ENCODE data around the gene MX2. TPM values are rescaled to one million over a fixed set of nuclear protein-coding genes. Genes with fewer than 3 reads are reported as not detected.

The MX2 gene
- total and polyA plus RNA-seq, 2 donors (not counting 1 experiment from before 2014, with no cell fraction given), result 2.0 to 3.6 TPM

DNA sequence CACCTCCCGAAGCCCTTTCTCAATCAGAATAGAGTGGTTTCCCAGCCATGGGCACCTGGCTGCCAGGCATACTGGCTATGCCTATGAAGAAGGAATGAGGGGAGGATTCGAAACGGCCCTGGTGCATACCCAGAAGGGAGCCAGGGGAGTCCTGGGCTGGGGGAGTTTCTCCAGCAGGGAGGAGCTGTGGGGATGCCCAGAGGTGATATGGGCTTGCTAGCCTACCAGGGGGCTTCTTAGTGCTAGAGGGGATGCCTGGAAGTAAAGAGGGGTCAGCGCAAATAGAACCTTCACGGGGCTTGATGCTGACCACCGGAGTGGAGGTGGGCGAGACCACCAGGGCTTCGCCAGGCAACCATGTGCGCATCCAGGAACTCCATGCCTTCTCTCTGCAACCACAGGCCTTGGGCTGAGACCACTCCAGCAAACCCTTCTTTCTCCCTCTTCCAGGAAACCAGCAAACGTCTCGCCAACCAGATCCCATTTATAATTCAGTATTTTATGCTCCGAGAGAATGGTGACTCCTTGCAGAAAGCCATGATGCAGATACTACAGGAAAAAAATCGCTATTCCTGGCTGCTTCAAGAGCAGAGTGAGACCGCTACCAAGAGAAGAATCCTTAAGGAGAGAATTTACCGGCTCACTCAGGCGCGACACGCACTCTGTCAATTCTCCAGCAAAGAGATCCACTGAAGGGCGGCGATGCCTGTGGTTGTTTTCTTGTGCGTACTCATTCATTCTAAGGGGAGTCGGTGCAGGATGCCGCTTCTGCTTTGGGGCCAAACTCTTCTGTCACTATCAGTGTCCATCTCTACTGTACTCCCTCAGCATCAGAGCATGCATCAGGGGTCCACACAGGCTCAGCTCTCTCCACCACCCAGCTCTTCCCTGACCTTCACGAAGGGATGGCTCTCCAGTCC is 46.0 kb downstream of the MX2 start:
- H2AFZ ChIP-seq (ENCODE audit: low read length), result no peak overlapping the region
- no peaks in the 10 kb centered on the region for H4K20me1 ChIP-seq (ENCODE audit: control insufficient read depth, extremely low read depth, insufficient read depth, low read length)
- TF ChIP-seq, protein P1, sequence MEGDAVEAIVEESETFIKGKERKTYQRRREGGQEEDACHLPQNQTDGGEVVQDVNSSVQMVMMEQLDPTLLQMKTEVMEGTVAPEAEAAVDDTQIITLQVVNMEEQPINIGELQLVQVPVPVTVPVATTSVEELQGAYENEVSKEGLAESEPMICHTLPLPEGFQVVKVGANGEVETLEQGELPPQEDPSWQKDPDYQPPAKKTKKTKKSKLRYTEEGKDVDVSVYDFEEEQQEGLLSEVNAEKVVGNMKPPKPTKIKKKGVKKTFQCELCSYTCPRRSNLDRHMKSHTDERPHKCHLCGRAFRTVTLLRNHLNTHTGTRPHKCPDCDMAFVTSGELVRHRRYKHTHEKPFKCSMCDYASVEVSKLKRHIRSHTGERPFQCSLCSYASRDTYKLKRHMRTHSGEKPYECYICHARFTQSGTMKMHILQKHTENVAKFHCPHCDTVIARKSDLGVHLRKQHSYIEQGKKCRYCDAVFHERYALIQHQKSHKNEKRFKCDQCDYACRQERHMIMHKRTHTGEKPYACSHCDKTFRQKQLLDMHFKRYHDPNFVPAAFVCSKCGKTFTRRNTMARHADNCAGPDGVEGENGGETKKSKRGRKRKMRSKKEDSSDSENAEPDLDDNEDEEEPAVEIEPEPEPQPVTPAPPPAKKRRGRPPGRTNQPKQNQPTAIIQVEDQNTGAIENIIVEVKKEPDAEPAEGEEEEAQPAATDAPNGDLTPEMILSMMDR (conservative IDR thresholded peaks at IDR 0.05 in 1 of 2, IDR thresholded peaks at IDR 0.05 in 1 of 2; ENCODE audit: low read depth in 1 of 2, low read length in 2 of 2), result no peak
- no peak for TF ChIP-seq EZH2 (IDR thresholded peaks at IDR 0.05; ENCODE audit: low read length, missing control alignments)
- no peaks in the 10 kb centered on the region for H3K9me3 ChIP-seq (ENCODE audit: control insufficient read depth, insufficient read depth, low read depth, low read length)
- H3K4me2 ChIP-seq (ENCODE audit: extremely low read depth, insufficient read depth, low read length), result no peak overlapping the region
- no peaks in the 10 kb centered on the region for H3K27me3 ChIP-seq (ENCODE audit: control insufficient read depth, insufficient read depth, low read length)
- H3K4me1 ChIP-seq (ENCODE audit: control insufficient read depth, extremely low read depth, insufficient read depth, low read length), result no peaks in the 10 kb centered on the region
- no peaks in the 10 kb centered on the region for H3K36me3 ChIP-seq (ENCODE audit: control insufficient read depth, insufficient read depth, low read length)
- H3K79me2 ChIP-seq (ENCODE audit: control insufficient read depth, insufficient read depth, low read length), result no peaks in the 10 kb centered on the region
- DNase-seq (ENCODE audit: low read depth in 2 of 2), result no peak
- no peak overlapping the region for H3K4me3 ChIP-seq (replicated peaks in 1 of 4; ENCODE audit: control extremely low read depth in 1 of 4, insufficient read depth in 1 of 4, low read depth in 3 of 4, low read length in 4 of 4)
- H3K27ac ChIP-seq (ENCODE audit: insufficient read depth, low read length), result no peak overlapping the region
- no peak overlapping the region for H3K9ac ChIP-seq (ENCODE audit: insufficient read depth, low read length)

- H3K9me3 ChIP-seq (ENCODE audit: control insufficient read depth, insufficient read depth, low read depth, low read length), result no peaks in the 10 kb centered on the region
- H3K9ac ChIP-seq (ENCODE audit: insufficient read depth, low read length), result no peak overlapping the region
- no peak overlapping the region for H2AFZ ChIP-seq (ENCODE audit: low read length)
- H3K4me3 ChIP-seq (replicated peaks in 1 of 4; ENCODE audit: control extremely low read depth in 1 of 4, insufficient read depth in 1 of 4, low read depth in 3 of 4, low read length in 4 of 4), result no peak overlapping the region
- H3K27me3 ChIP-seq (ENCODE audit: control insufficient read depth, insufficient read depth, low read length), result no peaks in the 10 kb centered on the region
- no peaks in the 10 kb centered on the region for H3K4me1 ChIP-seq (ENCODE audit: control insufficient read depth, extremely low read depth, insufficient read depth, low read length)
- TF ChIP-seq, protein P1 (conservative IDR thresholded peaks at IDR 0.05 in 1 of 2, IDR thresholded peaks at IDR 0.05 in 1 of 2; ENCODE audit: low read depth in 1 of 2, low read length in 2 of 2), result no peak
- TF ChIP-seq EZH2 (IDR thresholded peaks at IDR 0.05; ENCODE audit: low read length, missing control alignments), result no peak
- no peaks in the 10 kb centered on the region for H3K79me2 ChIP-seq (ENCODE audit: control insufficient read depth, insufficient read depth, low read length)
- H3K36me3 ChIP-seq (ENCODE audit: control insufficient read depth, insufficient read depth, low read length), result no peaks in the 10 kb centered on the region
- no peak overlapping the region for H3K27ac ChIP-seq (ENCODE audit: insufficient read depth, low read length)
- no peak overlapping the region for H3K4me2 ChIP-seq (ENCODE audit: extremely low read depth, insufficient read depth, low read length)
- DNase-seq (ENCODE audit: low read depth in 2 of 2), result peak in 1 of 2 donors; percentile 6
- no peaks in the 10 kb centered on the region for H4K20me1 ChIP-seq (ENCODE audit: control insufficient read depth, extremely low read depth, insufficient read depth, low read length)
Observed at GRCh38 chr21:41410361-41410760, 48.5 kb downstream of the MX2 start.

DNA sequence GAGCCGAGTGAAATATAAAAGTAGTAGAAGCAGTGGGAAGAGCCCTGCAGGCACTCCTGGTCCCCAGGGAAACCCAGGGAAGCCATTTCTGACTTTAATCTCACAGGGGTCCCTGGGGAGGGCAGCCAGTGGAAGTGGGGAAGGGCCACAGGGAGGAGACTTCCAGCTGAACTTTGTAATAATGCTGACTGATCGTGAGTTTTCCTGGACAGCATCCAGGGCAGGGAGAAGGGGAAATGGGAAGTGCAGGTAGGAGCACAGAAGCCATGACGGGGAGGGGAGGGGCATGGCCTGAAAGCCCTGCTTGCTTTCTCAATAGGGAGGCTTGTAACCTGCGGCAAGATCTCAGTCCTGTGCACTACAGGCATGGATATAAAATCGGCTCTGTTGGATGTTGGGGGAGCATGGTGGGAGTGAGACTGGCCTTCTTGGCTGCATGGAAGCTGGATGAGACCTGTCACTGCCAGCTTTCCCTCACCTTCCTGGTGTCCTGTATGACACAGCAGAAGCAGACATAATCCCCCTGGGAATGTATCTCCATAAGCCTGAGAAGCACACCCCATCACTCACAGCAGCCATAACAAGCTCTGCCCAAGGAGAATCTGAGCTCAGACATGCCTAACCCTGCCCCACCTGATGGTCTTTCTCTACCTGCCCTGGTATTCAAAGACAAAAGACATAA is 49.1 kb downstream of the MX2 start:
- H3K36me3 ChIP-seq (ENCODE audit: control insufficient read depth, insufficient read depth, low read length), result no peaks in the 10 kb centered on the region
- H3K27me3 ChIP-seq (ENCODE audit: control insufficient read depth, insufficient read depth, low read length), result no peaks in the 10 kb centered on the region
- H4K20me1 ChIP-seq (ENCODE audit: control insufficient read depth, extremely low read depth, insufficient read depth, low read length), result no peaks in the 10 kb centered on the region
- no peaks in the 10 kb centered on the region for H3K79me2 ChIP-seq (ENCODE audit: control insufficient read depth, insufficient read depth, low read length)
- no peak for TF ChIP-seq EZH2 (IDR thresholded peaks at IDR 0.05; ENCODE audit: low read length, missing control alignments)
- H3K4me1 ChIP-seq (ENCODE audit: control insufficient read depth, extremely low read depth, insufficient read depth, low read length), result no peaks in the 10 kb centered on the region
- no peak overlapping the region for H3K4me2 ChIP-seq (ENCODE audit: extremely low read depth, insufficient read depth, low read length)
- H3K9me3 ChIP-seq (ENCODE audit: control insufficient read depth, insufficient read depth, low read depth, low read length), result no peaks in the 10 kb centered on the region
- no peak overlapping the region for H3K9ac ChIP-seq (ENCODE audit: insufficient read depth, low read length)
- no peak overlapping the region for H3K27ac ChIP-seq (ENCODE audit: insufficient read depth, low read length)
- H2AFZ ChIP-seq (ENCODE audit: low read length), result no peak overlapping the region
- H3K4me3 ChIP-seq (replicated peaks in 1 of 4; ENCODE audit: control extremely low read depth in 1 of 4, insufficient read depth in 1 of 4, low read depth in 3 of 4, low read length in 4 of 4), result no peak overlapping the region
- no peak for DNase-seq (ENCODE audit: low read depth in 2 of 2)

Measured in fibroblast of lung (primary cell).